T-helper 22 cell (primary cell): ENCODE results near the gene SMAGP.
"Not testable (repeated sequence)": the region's sequence is repeated elsewhere in the genome, so short reads cannot be mapped to it uniquely, and the experiment has no call there.

Source experiments
- DNase-seq: peaks from one replicate; pipeline ENCODE4 v3.0.0-alpha.2; 2020; ENCODE audit warnings: low read depth

SMAGP gene

DNA sequence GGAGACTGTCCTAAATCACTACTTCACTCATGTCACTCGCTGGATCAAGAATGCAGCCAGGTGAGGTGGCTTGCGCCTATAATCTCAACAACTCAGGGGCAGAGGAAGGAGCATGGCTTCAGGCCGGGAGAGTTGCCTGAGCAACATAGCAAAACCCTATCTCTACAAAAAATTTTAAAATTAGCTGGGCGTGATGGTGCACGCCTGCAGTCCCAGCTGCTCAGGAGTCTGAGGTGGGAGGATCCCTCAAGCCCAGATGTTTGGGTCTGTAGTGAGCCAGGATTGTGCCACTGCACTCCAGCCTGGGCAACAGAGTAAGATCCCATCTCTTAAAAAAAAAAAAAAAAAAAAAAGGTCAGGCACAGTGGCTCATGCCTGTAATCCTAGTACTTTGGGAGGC is 5.9 kb downstream of the SMAGP start:
- DNase-seq, result no peak

DNA sequence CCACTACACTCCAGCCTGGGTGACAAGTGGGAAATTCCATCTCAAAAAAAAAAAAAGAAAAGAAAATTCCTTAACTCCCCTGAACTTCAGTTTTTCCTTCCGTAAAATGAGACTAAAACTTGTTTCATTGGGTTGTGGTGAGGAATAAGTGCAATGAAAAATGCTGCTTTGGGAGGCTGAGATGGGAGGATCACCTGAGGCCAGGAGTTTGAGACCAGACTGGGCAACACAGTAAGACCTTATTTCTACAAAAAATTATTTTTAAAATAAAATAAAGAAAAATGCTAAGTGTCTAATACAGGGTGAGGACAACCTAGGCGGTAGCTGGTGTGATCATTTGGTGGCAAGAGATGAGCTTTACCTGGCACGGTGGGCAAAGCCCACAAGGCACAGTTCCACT is 6.9 kb downstream of the SMAGP start:
- DNase-seq, result no peak

DNA sequence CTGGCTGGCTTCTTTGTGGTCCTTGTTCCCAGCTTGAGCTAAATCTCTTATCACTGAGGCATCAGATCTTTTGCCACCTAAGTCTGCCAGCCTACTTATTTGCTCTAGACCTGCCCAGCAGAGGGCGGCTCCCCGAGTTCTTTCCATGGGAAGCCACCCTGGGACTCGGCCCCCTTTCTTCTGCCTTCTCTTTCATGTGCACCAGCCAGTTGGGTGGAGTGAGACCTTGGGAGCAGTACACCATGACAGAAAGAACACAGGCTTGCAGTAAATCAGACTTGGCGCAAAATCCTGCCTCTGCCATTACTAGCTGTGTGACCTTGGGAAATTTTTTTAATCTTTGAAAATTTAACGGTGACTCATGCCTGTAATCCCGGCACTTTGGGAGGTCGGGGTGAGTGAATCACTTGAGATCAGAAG is 7.4 kb downstream of the SMAGP start:
- no peak for DNase-seq

DNA sequence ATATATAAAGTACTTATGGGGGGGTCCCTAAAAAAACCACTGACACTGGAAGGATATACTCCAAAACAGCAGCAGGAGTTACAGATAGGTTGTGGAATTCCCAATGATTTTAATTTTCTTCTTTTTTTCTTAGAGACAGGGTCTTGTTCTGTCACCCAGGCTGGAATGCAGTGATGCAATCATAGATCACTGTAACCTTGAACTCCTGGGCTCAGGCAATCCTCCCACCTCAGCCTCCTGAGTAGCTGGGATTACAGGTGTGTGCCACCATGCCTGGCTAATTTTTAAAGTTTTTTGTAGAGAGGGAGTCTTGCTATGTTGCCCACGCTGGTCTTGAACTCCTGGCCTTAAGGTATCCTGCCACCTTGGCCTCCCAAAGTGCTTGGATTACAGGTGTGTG is 10.6 kb downstream of the SMAGP start:
- not testable (repeated sequence) for DNase-seq

DNA sequence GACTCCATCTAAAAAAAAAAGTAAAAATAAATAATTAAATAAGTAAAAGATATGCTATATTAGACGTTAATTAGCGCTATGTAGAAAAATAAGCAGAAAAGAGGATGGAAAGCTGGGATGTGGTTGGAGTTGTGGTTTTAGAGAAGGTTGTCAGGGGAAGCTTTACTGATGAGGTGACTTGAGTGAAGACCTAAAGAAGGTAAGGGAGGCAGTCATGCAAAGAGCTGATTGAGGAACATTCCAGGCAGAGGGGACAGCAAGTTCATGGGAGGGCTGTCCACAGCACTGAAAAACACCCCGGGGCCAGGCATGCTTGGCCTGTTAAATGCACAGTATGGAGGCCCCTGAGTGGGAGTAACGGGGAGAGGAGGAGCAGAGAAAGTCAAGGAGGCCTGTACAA is 15.7 kb downstream of the SMAGP start:
- no peak for DNase-seq

DNA sequence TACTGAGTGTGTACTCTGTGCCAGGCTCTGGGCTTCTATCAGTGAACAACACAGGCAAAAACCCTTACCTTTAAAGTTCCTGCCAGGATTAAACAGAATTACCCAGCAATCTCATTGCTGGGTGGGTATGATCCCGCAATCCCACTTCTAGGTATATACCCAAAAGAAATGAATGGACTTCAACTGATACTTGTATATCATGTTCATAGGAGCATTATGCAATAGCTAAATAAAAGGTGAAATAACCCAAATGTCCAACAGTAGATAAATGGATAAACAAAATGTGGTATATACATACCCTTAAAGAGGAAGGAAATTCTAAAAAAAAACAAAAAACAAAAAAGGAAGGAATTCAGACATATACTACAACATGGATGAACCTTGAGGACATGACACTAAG is 16.9 kb downstream of the SMAGP start:
- DNase-seq, result no peak

DNA sequence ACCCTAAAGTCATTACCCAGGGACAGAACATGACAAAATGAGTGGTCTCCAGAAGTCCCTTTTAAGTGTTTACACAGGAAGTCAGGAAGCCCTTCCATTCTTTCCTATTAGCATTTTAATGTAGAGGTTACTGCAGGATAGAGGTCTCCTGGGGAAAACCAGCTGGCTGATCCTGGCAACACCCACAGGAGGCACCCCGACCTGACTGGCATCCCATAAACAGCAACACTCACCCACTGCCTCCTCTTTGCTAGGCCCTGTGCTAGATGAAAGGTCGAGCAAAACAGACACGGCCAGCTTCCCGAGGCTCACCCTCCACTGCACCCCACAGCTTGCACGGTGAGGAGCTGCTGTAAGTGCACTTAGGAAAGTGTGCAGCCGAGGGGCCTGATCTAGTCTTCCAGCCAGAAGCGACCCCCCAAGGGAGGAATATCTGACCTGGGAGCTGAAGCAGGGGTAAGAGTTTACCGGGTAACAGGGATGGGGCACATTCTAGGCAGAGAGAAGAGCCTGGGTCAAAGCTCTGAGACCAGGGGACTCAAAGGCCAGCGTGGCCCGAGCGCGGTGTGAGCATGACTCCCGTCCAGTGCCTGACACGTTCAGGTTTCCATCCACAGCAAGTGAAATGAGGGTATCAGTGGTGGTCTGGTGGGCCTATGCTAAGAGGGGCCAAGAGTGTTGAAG is 22.6 kb downstream of the SMAGP start:
- no peak for DNase-seq

DNA sequence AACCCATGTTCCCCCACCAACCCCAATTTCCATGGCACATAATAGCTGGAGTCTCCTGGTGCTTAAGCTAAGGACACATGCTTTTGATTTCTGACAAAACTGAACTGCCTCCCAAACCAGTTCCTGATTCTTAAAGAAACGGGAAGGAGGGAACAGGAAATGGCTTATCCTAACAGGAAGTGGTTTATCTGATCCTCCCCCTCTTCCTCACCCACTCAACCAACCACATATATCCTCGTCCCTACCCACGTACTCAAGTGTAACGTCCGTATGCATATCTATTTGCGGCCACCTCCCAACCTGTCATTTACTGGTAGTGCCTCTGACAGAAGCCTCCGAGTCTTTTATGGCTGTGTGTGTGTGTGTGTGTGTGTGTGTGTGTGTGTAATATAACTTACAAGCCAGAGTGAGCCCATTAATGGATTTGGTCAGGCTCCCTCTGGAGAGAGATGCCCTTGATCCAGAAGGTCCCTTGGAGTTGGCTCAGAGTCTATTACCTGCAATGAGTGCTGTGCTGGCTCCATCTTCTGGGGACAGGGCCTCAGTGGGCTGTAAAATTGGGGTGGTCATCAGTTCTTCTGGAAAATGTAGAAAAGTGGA is 23.9 kb downstream of the SMAGP start:
- DNase-seq, result no peak

DNA sequence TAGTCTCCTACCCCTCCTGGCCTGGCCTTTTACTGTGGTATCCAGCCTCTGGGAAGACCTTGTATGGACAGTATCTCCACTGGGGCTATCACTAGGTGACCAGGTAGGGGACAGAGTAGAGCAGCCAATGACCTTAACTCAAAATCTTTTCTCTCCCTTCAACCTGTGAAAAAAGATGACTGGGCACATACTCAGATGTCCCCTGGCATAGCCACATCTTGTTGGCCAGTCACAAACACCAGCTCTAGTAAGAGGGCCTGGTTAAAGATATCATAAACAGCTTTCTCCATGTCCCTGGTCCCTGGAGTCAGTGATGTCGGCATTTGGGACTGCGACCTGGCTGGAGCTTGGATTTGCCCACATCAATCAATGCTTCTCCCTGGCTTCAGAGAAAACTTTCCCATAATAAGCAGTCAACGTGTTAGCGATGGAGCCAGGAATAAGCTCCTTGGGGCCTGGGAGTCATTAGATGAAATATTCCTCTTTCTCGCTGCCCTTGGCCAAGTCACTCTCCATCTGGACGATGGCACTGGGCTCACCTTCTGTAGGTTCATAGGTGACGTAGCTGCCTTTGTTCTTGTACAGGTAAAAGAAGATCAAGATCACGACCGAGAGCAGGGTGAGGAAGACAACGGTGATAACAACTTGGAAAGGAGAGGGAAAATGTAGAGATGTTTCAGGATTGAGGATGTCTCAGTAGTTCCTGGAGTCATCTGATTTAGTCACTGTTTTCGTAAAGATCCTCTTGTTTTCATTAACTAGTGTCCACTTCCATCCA is 24.6 kb downstream of the SMAGP start:
- no peak for DNase-seq

DNA sequence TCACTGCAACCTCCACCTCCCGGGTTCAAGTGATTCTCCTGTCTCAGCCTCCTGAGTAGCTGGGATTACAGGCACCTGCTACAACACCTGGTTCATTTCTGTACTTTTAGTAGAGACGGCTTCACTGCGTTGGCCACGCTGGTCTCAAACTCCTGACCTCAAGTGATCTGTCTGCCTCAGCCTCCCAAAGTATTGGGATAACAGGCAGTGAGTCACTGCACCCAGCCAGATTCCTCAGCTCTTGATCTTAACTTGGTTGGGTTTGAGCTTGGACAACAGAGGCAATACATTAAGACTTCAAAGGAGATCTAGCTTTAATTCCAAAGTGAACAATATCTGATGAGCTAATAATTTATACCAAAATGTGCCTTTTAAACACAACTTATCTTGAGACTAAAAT is 25.9 kb downstream of the SMAGP start:
- no peak for DNase-seq

DNA sequence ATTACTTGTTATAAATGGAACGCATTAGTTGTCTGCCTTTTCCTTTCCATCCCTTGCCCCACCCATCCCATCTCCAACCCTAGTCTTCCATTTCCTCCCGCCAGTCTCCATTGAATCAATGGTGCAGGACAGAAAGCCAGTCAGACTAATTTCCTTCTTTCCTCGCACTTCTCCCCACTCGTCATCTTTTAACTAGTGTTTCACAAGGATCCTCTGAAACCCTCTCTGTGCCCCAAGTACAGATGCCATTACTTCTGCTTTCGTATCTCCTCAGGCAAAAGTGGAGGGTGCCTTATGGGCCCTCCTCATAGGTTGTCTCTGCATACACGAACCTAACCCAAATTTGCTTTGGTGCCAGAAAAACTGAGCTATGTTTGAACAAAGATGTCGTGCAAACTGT is 27.3 kb downstream of the SMAGP start:
- DNase-seq, result no peak

DNA sequence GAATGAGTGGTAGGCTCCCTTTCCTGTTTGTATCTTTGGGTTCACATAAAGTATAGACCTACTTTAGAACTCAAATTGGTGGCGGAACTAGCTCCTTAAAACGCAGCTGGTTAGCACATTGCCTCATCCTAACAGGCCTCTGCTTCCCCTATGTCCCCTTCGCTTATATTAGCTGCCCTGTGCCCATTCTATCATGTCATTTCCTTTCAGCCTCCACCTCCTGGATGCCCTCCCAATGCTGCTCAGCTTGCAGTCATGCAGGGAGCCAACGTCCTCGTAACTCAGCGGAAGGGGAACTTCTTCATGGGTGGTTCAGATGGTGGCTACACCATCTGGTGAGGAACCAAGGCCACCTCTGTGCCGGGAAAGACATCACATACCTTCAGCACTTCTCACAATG is 28.1 kb downstream of the SMAGP start:
- DNase-seq, result no peak

DNA sequence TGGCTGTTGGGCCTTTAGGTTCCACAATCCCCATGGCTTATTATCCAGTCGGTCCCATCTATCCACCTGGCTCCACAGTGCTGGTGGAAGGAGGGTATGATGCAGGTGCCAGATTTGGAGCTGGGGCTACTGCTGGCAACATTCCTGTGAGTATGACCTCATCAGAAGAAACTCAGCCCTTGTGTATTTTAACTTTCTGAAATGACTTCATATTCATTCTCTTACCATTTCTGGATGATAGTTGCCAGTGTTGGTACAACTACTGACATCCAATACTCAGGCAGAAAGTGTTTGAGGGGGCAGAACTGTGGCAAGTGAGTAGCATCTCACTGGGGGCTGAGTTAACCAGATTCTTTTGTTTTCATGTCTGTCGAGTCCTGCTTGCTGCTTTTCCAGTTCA is 29.2 kb downstream of the SMAGP start:
- DNase-seq, result no peak

DNA sequence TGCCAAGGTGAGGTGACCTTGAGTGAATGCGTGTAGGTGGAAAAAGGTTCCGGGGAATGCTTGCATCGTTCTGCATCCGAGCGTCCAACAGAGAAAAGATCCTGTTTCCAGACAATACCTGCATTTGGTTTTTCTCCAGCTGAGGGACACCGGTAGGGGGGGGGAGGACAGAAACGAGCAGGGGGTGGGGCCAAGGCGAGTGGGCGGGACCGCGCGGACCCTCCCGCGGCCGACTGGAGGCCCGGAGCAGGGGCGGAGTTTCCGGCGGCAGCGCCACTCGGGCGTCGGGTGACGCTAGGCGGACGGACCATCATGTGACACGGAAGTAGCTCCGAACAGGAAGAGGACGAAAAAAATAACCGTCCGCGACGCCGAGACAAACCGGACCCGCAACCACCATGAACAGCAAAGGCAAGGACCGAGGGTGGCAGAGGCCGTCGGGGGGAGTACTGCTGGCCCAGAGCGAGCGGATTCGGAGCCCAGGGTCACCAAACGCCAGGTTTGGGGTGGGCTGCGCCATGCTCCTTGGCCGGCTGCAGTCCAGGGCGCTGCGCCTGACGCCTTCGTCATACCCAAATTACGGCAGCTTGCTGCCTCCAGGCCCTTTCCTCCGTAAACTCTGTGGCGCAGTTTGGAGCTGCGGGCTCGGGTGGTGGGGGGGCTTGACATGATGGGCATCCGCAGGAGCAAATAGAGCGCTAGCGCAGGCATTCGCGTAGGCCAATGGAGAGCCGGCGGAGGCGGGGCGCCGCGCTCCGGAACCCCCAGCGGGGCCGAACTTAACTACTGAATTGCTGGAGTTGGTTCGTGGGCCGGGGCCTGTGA is 31.5 kb downstream of the SMAGP start, which contains the start of gene DAZAP2:
Gene DAZAP2 (plus strand): TSS at position 317 of the 825 bp plus-strand sequence. CDS start 82 bp downstream, at position 399.
- DNase-seq, result peak; percentile 92

DNA sequence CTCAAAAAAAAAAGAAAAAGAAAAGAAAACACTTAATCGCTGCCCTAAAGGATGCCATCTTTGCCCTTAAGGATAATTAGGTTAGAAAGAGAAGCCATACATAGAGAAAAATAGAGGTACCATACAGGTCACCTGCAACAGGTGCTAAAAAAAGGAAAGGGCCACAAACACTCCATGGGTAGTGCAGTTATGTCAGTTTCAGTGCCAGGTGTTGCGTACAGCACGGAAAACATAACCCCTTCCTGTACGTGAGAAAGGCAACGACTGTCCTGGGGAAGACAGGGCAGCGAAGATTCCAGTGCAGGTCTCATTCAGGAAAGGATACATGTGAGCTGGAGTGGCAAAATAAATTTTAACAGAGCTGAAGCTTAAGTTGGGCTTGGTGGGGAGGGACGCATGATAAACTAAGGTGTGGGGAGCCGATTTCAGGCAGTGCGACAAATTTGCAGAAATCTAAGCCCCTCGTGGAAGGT is 32.1 kb downstream of the SMAGP start:
- DNase-seq, result no peak

DNA sequence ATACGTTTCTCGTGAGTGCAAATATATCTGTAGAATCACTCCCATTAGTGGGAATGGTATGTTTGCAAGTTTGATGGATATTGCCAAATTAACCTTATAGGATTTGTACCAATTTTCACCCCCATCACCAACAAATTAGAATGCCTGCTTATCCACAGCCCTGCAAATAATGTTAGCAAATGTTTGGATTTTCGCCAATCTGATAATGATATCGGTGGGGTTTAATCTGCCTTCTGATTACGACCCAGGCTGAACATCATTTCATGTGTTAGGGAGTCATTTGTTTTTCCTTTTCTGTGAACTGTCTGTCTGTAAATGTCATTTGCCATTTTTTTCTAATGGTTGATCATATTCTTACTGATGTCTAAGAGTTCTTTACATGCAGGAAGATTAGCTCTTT is 35.7 kb downstream of the SMAGP start:
- no peak for DNase-seq

DNA sequence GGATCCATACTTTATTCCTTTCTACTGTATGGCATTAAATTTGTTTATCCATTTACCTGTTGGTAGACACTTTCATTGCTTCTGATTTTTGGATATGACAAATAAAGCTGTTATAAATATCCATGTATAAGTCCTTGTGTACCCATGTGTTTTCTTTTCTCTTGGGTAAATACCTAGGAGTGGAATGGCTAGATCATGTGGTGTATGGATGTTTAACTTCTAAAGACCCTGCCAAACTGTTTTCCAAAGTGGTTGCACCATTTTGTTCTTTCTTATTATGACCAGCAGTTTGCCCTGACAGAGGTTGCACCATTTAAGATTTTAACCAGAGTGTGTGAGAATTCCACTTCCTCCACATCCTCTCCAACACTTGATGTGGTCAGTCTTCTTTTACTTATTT is 37.6 kb downstream of the SMAGP start:
- no peak for DNase-seq

DNA sequence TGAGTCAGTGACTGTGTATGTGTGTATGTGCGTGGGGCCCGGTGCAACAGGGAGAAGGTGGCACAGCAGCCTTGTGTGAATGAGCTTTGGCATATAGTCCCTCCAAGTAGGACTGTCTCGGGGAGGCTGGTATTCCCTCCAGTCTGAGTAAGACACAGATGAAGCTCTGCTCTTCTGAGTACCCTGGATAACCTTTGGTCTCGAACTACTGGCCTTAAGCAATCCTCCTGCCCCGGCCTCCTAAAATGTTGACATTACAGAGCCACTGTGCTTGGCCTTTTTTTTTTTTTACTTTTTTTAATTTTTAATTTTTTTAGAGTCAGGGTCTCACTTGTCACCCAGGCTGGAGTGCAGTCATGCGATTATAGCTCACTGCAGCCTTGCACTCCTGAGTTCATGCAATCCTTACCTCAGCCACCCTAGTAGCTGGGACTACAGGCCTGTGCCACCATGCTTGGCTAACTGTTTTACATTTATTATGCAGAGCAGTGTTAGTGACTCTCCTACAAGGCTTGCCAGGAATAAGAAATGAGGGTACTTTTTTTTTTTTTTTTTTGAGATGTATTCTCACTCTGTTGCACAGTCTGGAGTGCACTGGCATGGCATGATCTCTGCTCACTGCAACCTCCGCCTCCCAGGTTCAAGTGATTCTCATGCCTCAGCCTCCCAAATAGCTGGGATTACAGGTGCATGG is 41.0 kb downstream of the SMAGP start:
- no peak for DNase-seq

DNA sequence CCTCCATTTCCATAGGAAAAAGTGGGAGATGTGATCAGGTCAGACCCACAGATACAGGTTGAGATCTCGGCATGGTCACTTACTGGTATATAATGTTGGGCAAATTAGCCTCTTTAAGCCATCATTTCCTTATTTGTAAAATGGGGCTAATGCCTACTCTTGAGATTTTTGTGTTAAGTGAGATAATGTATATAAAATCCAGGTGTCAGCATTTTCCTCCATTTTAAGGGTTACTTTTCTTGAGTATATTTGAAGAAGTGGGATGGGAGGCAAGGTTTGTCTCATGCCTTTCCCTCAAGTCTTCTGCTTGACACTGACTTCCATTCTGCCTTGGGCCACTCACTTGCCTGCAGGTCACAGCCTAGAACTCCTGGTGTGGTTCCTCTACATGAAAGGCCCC is 42.3 kb downstream of the SMAGP start:
- no peak for DNase-seq

DNA sequence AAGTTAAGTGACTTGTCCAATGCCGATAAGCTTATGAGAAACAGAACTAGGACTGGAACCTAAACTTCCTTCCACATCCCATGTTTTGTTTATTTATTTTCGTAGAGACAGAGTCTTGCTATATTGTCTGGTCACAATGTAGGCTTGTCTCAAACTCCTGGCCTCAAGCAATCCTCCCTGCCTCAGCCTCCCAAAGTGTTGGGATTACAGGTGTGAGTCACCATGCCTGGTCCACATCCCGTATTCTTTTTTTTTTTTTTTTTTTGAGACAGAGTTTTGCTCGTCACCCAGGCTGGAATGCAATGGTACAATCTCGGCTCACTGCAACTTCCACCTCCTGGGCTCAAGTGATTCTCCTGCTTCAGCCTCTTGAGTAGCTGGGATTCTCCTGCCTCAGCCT is 43.1 kb downstream of the SMAGP start:
- not testable (repeated sequence) for DNase-seq

DNA sequence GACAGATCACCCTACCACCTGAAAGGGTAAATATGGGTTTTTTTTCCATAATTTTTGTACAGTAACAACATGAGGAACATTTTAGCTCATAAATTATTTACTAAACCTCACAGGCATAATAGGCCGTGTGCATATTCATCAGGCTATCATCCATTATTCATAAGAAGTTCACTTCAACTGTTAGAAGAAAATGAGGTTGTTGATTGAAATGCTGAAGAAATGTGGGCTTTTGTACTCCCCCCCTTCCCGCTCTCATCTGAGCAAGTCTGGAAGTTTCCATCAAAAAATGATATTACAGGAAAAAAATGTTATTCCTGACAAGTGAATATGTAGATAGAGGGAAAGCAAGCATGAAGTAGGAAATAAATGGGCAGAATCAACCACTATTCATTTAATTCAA is 44.4 kb downstream of the SMAGP start:
- no peak for DNase-seq

DNA sequence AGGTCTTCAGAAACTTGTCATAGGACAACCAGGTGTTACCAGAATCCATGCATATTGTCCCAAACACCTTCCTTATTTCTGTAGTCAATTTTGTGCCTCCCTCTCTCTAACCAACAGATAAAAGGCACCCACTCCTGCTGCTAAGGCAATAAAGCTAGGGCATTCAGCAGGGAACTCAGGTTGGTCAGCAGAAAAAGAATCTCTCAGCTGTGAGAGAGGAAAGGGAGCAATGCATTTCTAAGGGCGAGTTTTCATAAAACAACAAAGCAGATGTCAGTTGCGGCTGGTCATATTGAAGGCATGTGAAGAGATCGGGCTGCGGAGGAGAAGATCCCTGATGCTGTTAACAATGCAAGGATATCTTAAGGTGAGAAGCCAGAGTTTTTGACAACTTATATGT is 45.0 kb downstream of the SMAGP start:
- no peak for DNase-seq
